ENCODE data around the gene KCMF1.

Gene KCMF1

GRCh38 chr2:84964406-84965191 lies 6.4 kb upstream of the KCMF1 start:
- Histone ChIP-seq H2BK12ac (ENCODE audit: low read length in 2 of 2) (no peak overlapping the region), H3K9me3 (ENCODE audit: control insufficient read depth, low read length) (no peaks in the 10 kb centered on the region), H3K18ac (ENCODE audit: low read depth in 1 of 2, low read length in 2 of 2) (no peak overlapping the region), H3K4me2 (ENCODE audit: low read length, poor library complexity, severe bottlenecking) (no peak overlapping the region), H3K4me1 (ENCODE audit: control insufficient read depth, insufficient read depth, low read depth, low read length) (peaks cover 12% of the 10 kb centered on the region), H3K27me3 (ENCODE audit: control insufficient read depth in 1 of 2, insufficient read depth in 1 of 2, low read length in 2 of 2) (no peaks in the 10 kb centered on the region), H3K79me1 (replicated peaks; ENCODE audit: low read length, poor library complexity, severe bottlenecking) (peaks cover 11% of the 10 kb centered on the region), H4K8ac (ENCODE audit: low read length) (no peak overlapping the region), H2BK15ac (ENCODE audit: low read depth, poor library complexity, severe bottlenecking) (no peak overlapping the region), H3K4ac (ENCODE audit: low read depth in 1 of 2, low read length in 2 of 2) (no peak overlapping the region), H3K36me3 (ENCODE audit: control insufficient read depth in 1 of 2, insufficient read depth in 2 of 2, low read depth in 1 of 2, low read length in 2 of 2) (peaks cover 10 to 29% of the 10 kb centered on the region in 2 experiments), H3K9ac (ENCODE audit: low read length) (no peak overlapping the region), H3K23ac (ENCODE audit: low read length in 2 of 2) (no peak overlapping the region), H2BK120ac (ENCODE audit: low read depth, low read length) (no peak overlapping the region), H2BK5ac (ENCODE audit: low read depth, low read length, poor library complexity, severe bottlenecking) (no peak overlapping the region), H2AFZ (ENCODE audit: low read depth, low read length) (no peak overlapping the region), H4K91ac (ENCODE audit: low read length) (no peak overlapping the region), H3K4me3 (ENCODE audit: insufficient read depth in 1 of 2, low read depth in 1 of 2, low read length in 2 of 2) (no peak overlapping the region), H3K27ac (ENCODE audit: low read length, poor library complexity, severe bottlenecking) (peak overlapping the region; percentile 21), H2AK5ac (ENCODE audit: low read length, severe bottlenecking) (no peak overlapping the region), H3K14ac (ENCODE audit: low read length in 2 of 2) (no peak overlapping the region)
- no peak for DNase-seq
- WGBS = 97% methylated on average over 9 of the region's 9 CpGs

GRCh38 chr2:84965192-84965516 lies 5.8 kb upstream of the KCMF1 start:
- no peak overlapping the region for H3K27ac ChIP-seq (ENCODE audit: low read length, poor library complexity, severe bottlenecking)
- H2BK5ac ChIP-seq (ENCODE audit: low read depth, low read length, poor library complexity, severe bottlenecking) = no peak overlapping the region
- peaks cover 10 to 29% of the 10 kb centered on the region in 2 experiments for H3K36me3 ChIP-seq (ENCODE audit: control insufficient read depth in 1 of 2, insufficient read depth in 2 of 2, low read depth in 1 of 2, low read length in 2 of 2)
- no peaks in the 10 kb centered on the region for H3K27me3 ChIP-seq (ENCODE audit: control insufficient read depth in 1 of 2, insufficient read depth in 1 of 2, low read length in 2 of 2)
- no peak overlapping the region for H3K4me2 ChIP-seq (ENCODE audit: low read length, poor library complexity, severe bottlenecking)
- no peak for DNase-seq
- no peak overlapping the region for H4K8ac ChIP-seq (ENCODE audit: low read length)
- no peak overlapping the region for H2BK12ac ChIP-seq (ENCODE audit: low read length in 2 of 2)
- H3K14ac ChIP-seq (ENCODE audit: low read length in 2 of 2) = no peak overlapping the region
- no peaks in the 10 kb centered on the region for H3K9me3 ChIP-seq (ENCODE audit: control insufficient read depth, low read length)
- H3K79me1 ChIP-seq (replicated peaks; ENCODE audit: low read length, poor library complexity, severe bottlenecking) = peaks cover 11% of the 10 kb centered on the region
- H3K18ac ChIP-seq (ENCODE audit: low read depth in 1 of 2, low read length in 2 of 2) = no peak overlapping the region
- H4K91ac ChIP-seq (ENCODE audit: low read length) = no peak overlapping the region
- no peak overlapping the region for H3K23ac ChIP-seq (ENCODE audit: low read length in 2 of 2)
- H3K4me1 ChIP-seq (ENCODE audit: control insufficient read depth, insufficient read depth, low read depth, low read length) = peaks cover 8% of the 10 kb centered on the region
- H2AK5ac ChIP-seq (ENCODE audit: low read length, severe bottlenecking) = no peak overlapping the region
- no peak overlapping the region for H2BK15ac ChIP-seq (ENCODE audit: low read depth, poor library complexity, severe bottlenecking)
- no peak overlapping the region for H3K9ac ChIP-seq (ENCODE audit: low read length)
- H2BK120ac ChIP-seq (ENCODE audit: low read depth, low read length) = no peak overlapping the region
- H2AFZ ChIP-seq (ENCODE audit: low read depth, low read length) = no peak overlapping the region
- no peak overlapping the region for H3K4ac ChIP-seq (ENCODE audit: low read depth in 1 of 2, low read length in 2 of 2)
- H3K4me3 ChIP-seq (ENCODE audit: insufficient read depth in 1 of 2, low read depth in 1 of 2, low read length in 2 of 2) = no peak overlapping the region

GRCh38 chr2:84965827-84966226 lies 5.1 kb upstream of the KCMF1 start:
- no peak overlapping the region for H3K9ac ChIP-seq (ENCODE audit: low read length)
- H3K4me3 ChIP-seq (ENCODE audit: insufficient read depth in 1 of 2, low read depth in 1 of 2, low read length in 2 of 2) = no peak overlapping the region
- no peak overlapping the region for H3K18ac ChIP-seq (ENCODE audit: low read depth in 1 of 2, low read length in 2 of 2)
- peaks cover 6% of the 10 kb centered on the region for H3K4me1 ChIP-seq (ENCODE audit: control insufficient read depth, insufficient read depth, low read depth, low read length)
- no peak overlapping the region for H2BK5ac ChIP-seq (ENCODE audit: low read depth, low read length, poor library complexity, severe bottlenecking)
- H3K23ac ChIP-seq (ENCODE audit: low read length in 2 of 2) = no peak overlapping the region
- no peaks in the 10 kb centered on the region for H3K9me3 ChIP-seq (ENCODE audit: control insufficient read depth, low read length)
- no peak overlapping the region for H2BK15ac ChIP-seq (ENCODE audit: low read depth, poor library complexity, severe bottlenecking)
- H2AK5ac ChIP-seq (ENCODE audit: low read length, severe bottlenecking) = no peak overlapping the region
- H3K4me2 ChIP-seq (ENCODE audit: low read length, poor library complexity, severe bottlenecking) = no peak overlapping the region
- no peak overlapping the region for H2BK12ac ChIP-seq (ENCODE audit: low read length in 2 of 2)
- no peak overlapping the region for H4K91ac ChIP-seq (ENCODE audit: low read length)
- 98% methylated on average over 9 of the region's 9 CpGs for WGBS
- no peak for DNase-seq
- H3K36me3 ChIP-seq (ENCODE audit: control insufficient read depth in 1 of 2, insufficient read depth in 2 of 2, low read depth in 1 of 2, low read length in 2 of 2) = peaks cover 8 to 29% of the 10 kb centered on the region in 2 experiments
- no peak overlapping the region for H3K4ac ChIP-seq (ENCODE audit: low read depth in 1 of 2, low read length in 2 of 2)
- peaks cover 11% of the 10 kb centered on the region for H3K79me1 ChIP-seq (replicated peaks; ENCODE audit: low read length, poor library complexity, severe bottlenecking)
- H3K27me3 ChIP-seq (ENCODE audit: control insufficient read depth in 1 of 2, insufficient read depth in 1 of 2, low read length in 2 of 2) = no peaks in the 10 kb centered on the region
- no peak overlapping the region for H3K14ac ChIP-seq (ENCODE audit: low read length in 2 of 2)
- no peak overlapping the region for H4K8ac ChIP-seq (ENCODE audit: low read length)
- H2BK120ac ChIP-seq (ENCODE audit: low read depth, low read length) = no peak overlapping the region
- H2AFZ ChIP-seq (ENCODE audit: low read depth, low read length) = no peak overlapping the region
- H3K27ac ChIP-seq (ENCODE audit: low read length, poor library complexity, severe bottlenecking) = no peak overlapping the region

GRCh38 chr2:84966731-84967130 lies 4.2 kb upstream of the KCMF1 start:
- Histone ChIP-seq H3K9ac (ENCODE audit: low read length) (no peak overlapping the region), H4K91ac (ENCODE audit: low read length) (no peak overlapping the region), H2BK12ac (ENCODE audit: low read length in 2 of 2) (no peak overlapping the region), H3K23ac (ENCODE audit: low read length in 2 of 2) (no peak overlapping the region), H3K4me2 (ENCODE audit: low read length, poor library complexity, severe bottlenecking) (no peak overlapping the region), H3K14ac (ENCODE audit: low read length in 2 of 2) (no peak overlapping the region), H3K4me1 (ENCODE audit: control insufficient read depth, insufficient read depth, low read depth, low read length) (peaks cover 6% of the 10 kb centered on the region), H2BK15ac (ENCODE audit: low read depth, poor library complexity, severe bottlenecking) (no peak overlapping the region), H3K4ac (ENCODE audit: low read depth in 1 of 2, low read length in 2 of 2) (no peak overlapping the region), H3K27me3 (ENCODE audit: control insufficient read depth in 1 of 2, insufficient read depth in 1 of 2, low read length in 2 of 2) (no peaks in the 10 kb centered on the region), H2BK5ac (ENCODE audit: low read depth, low read length, poor library complexity, severe bottlenecking) (no peak overlapping the region), H4K8ac (ENCODE audit: low read length) (no peak overlapping the region), H3K9me3 (ENCODE audit: control insufficient read depth, low read length) (no peaks in the 10 kb centered on the region), H3K79me1 (replicated peaks; ENCODE audit: low read length, poor library complexity, severe bottlenecking) (peaks cover 11% of the 10 kb centered on the region), H3K4me3 (ENCODE audit: insufficient read depth in 1 of 2, low read depth in 1 of 2, low read length in 2 of 2) (no peak overlapping the region), H2AFZ (ENCODE audit: low read depth, low read length) (no peak overlapping the region), H3K18ac (ENCODE audit: low read depth in 1 of 2, low read length in 2 of 2) (no peak overlapping the region), H3K27ac (ENCODE audit: low read length, poor library complexity, severe bottlenecking) (no peak overlapping the region), H2AK5ac (ENCODE audit: low read length, severe bottlenecking) (peak overlapping the region; percentile 35), H3K36me3 (ENCODE audit: control insufficient read depth in 1 of 2, insufficient read depth in 2 of 2, low read depth in 1 of 2, low read length in 2 of 2) (peaks cover 8 to 29% of the 10 kb centered on the region in 2 experiments), H2BK120ac (ENCODE audit: low read depth, low read length) (no peak overlapping the region)
- 93% methylated on average over 6 of the region's 7 CpGs for WGBS
- DNase-seq = no peak

Measured in mesenchymal stem cell (in vitro differentiated cells and primary cell).